ENCODE data around the gene CSTPP1. TPM values are rescaled to one million over a fixed set of nuclear protein-coding genes. Genes with fewer than 3 reads are reported as not detected.

The CSTPP1 gene
- total and polyA plus RNA-seq, 2 of the 8 experiments (the other 6 are each of a cell fraction or from before 2014, with no cell fraction given), result 24.2 to 28.7 TPM

DNA sequence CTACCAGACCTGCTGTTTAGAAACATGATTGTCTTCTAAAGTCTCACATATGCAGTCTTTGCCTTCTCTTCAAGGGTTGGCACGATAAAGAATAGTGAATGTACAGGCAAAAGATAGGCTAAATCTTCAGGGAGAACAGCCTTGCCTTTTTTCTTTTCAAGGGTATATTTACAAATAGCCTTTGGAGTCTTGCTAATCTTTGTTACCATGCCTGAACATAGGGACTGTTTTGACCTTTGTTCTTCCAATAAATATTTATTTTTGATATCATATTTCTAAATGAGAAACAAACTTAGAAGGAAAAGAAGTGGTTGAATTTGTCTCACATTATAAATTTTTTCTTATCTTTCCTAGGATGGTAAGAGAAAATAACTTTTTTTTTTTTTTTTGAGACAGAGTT, 12.7 kb downstream of the CSTPP1 start:
- H4K5ac ChIP-seq (ENCODE audit: insufficient read length, low read depth, low read length), result no peak overlapping the region
- H4K20me1 ChIP-seq (replicated peaks in 1 of 2; ENCODE audit: control insufficient read depth in 1 of 2, insufficient read depth in 2 of 2, low read length in 2 of 2), result no peaks in the 10 kb centered on the region
- H3K4me2 ChIP-seq (ENCODE audit: insufficient read depth in 1 of 2, low read depth in 2 of 2, low read length in 2 of 2), result no peak overlapping the region
- POLR2A ChIA-PET (ENCODE audit: partially characterized antibody), result no interaction called here
- peaks cover 3% of the 10 kb centered on the region; the same call in 1 of the 2 replicates for H3K23me2 ChIP-seq (ENCODE audit: low read depth, low read length)
- no peak overlapping the region for H2BK120ac ChIP-seq (replicated peaks; ENCODE audit: low read depth, low read length)
- CTCF ChIA-PET (ENCODE audit: partially characterized antibody), result interaction anchor here (0.6 to 1.1 kb wide), 3 partner anchors 9 to 1445 kb away, joined by 3 to 4 read pairs (median 3); no protein-coding TSS in a partner anchor
- no peaks in the 10 kb centered on the region for H3K4me1 ChIP-seq (replicated peaks in 1 of 4; ENCODE audit: control insufficient read depth in 3 of 4, insufficient read depth in 4 of 4, low read length in 3 of 4)
- no peak overlapping the region for H2AFZ ChIP-seq (ENCODE audit: low read length)
- H3K9ac ChIP-seq (replicated peaks in 1 of 4; ENCODE audit: extremely low read depth in 1 of 4, low read depth in 3 of 4, low read length in 3 of 4), result no peak overlapping the region
- no peak overlapping the region for H4K91ac ChIP-seq (replicated peaks; ENCODE audit: insufficient read length, low read length)
- no peak overlapping the region for H3K23ac ChIP-seq (ENCODE audit: insufficient read length)
- H3K9me3 ChIP-seq (ENCODE audit: insufficient read depth in 2 of 2, low read depth in 1 of 2, low read length in 1 of 2), result no peaks in the 10 kb centered on the region
- no peak overlapping the region for H2AK5ac ChIP-seq (ENCODE audit: low read depth, low read length)
- FAIRE-seq (no peak), DNase-seq (ENCODE audit: low read depth in 1 of 2, low spot score in 2 of 2) (no peak)
- no peak overlapping the region for H3K4me3 ChIP-seq (ENCODE audit: extremely low read depth in 1 of 4, insufficient read depth in 2 of 4, low read depth in 3 of 4, low read length in 4 of 4)
- no peak overlapping the region for H2BK15ac ChIP-seq (ENCODE audit: low read length)
- no peaks in the 10 kb centered on the region for H3K27me3 ChIP-seq (replicated peaks in 1 of 4; ENCODE audit: control insufficient read depth in 3 of 4, extremely low read depth in 1 of 4, insufficient read depth in 3 of 4, low read length in 3 of 4)
- no peak overlapping the region for H2BK12ac ChIP-seq (ENCODE audit: low read depth, low read length)
- H3K36me3 ChIP-seq (ENCODE audit: control insufficient read depth in 2 of 4, insufficient read depth in 4 of 4, low read length in 3 of 4), result no peaks in the 10 kb centered on the region
- no peaks in the 10 kb centered on the region for H3K79me2 ChIP-seq (ENCODE audit: control insufficient read depth in 1 of 2, insufficient read depth in 2 of 2, low read length in 2 of 2)
- H3K18ac ChIP-seq (ENCODE audit: extremely low read depth, low read length), result no peak overlapping the region
- H2BK5ac ChIP-seq (ENCODE audit: low read depth, low read length), result no peak overlapping the region
- 90% methylated on average over 1 of the region's 1 CpG; no CpG with 5 or more reads in 1 of the 2 experiments for WGBS, 2 experiments (ENCODE audit: extremely low coverage in 1 of 2, insufficient coverage in 1 of 2, insufficient read length in 1 of 2, insufficient replicate concordance in 2 of 2, low coverage in 1 of 2, low lambda C conversion rate in 2 of 2, missing lambda C conversion rate in 1 of 2)
- no peak overlapping the region for H3K4ac ChIP-seq (replicated peaks; ENCODE audit: insufficient read length, low read depth, low read length)
- no peak overlapping the region for H2BK20ac ChIP-seq (ENCODE audit: low read length)
- H4K8ac ChIP-seq (ENCODE audit: extremely low read depth, insufficient read depth, low read length), result no peak overlapping the region
- H3K79me1 ChIP-seq (ENCODE audit: low read depth, low read length), result no peaks in the 10 kb centered on the region
- H3K14ac ChIP-seq (ENCODE audit: insufficient read length), result no peak overlapping the region
- H3K27ac ChIP-seq (ENCODE audit: low read depth, low read length), result no peak overlapping the region
- H3K56ac ChIP-seq (replicated peaks; ENCODE audit: insufficient read length, low read depth, low read length), result no peak overlapping the region
- TF ChIP-seq, protein P1, sequence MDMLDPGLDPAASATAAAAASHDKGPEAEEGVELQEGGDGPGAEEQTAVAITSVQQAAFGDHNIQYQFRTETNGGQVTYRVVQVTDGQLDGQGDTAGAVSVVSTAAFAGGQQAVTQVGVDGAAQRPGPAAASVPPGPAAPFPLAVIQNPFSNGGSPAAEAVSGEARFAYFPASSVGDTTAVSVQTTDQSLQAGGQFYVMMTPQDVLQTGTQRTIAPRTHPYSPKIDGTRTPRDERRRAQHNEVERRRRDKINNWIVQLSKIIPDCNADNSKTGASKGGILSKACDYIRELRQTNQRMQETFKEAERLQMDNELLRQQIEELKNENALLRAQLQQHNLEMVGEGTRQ (IDR thresholded peaks at IDR 0.05; ENCODE audit: low read length), result no peak
- TF ChIP-seq CEBPB (IDR thresholded peaks at IDR 0.05; ENCODE audit: low read depth, low read length), result no peak
- no peak for TF ChIP-seq BCL11A (IDR thresholded peaks at IDR 0.05; ENCODE audit: low read depth in 2 of 2, low read length in 2 of 2)
- no peak for TF ChIP-seq PHF8 (conservative IDR thresholded peaks at IDR 0.05; ENCODE audit: low read depth, low read length)
- no peak for TF ChIP-seq CBX8 (IDR thresholded peaks at IDR 0.05; ENCODE audit: borderline replicate concordance, low read depth, low read length)
- TF ChIP-seq BRCA1 (IDR thresholded peaks at IDR 0.05; ENCODE audit: low read depth, low read length), result no peak
- no peak for TF ChIP-seq CTBP2 (IDR thresholded peaks at IDR 0.05; ENCODE audit: borderline replicate concordance, insufficient read depth, insufficient read length, low read length)
- TF ChIP-seq TAF7 (optimal IDR thresholded peaks at IDR 0.05; ENCODE audit: borderline replicate concordance, low read depth, low read length), result no peak
- no peak for TF ChIP-seq JUN (IDR thresholded peaks at IDR 0.05; ENCODE audit: low read depth, low read length)
- no peak for TF ChIP-seq GTF2F1 (IDR thresholded peaks at IDR 0.05; ENCODE audit: borderline replicate concordance, low read depth, low read length)
- no peak for TF ChIP-seq GABPA (IDR thresholded peaks at IDR 0.05; ENCODE audit: borderline replicate concordance, insufficient read depth, low read length)
- TF ChIP-seq ATF3 (IDR thresholded peaks at IDR 0.05; ENCODE audit: insufficient read depth, low read depth, low read length), result no peak
- TF ChIP-seq POU5F1 (IDR thresholded peaks at IDR 0.05; ENCODE audit: low read depth, low read length), result no peak
